NCI-H2029 treated with DMSO at 0.1 percent for 48 hours (cell line): Measurements from ENCODE around the gene CCDC177.

Experiments
- DNase-seq: peaks from one replicate; lab custom pipeline; 2025; lab: John Stamatoyannopoulos, UW

CCDC177 gene

DNA sequence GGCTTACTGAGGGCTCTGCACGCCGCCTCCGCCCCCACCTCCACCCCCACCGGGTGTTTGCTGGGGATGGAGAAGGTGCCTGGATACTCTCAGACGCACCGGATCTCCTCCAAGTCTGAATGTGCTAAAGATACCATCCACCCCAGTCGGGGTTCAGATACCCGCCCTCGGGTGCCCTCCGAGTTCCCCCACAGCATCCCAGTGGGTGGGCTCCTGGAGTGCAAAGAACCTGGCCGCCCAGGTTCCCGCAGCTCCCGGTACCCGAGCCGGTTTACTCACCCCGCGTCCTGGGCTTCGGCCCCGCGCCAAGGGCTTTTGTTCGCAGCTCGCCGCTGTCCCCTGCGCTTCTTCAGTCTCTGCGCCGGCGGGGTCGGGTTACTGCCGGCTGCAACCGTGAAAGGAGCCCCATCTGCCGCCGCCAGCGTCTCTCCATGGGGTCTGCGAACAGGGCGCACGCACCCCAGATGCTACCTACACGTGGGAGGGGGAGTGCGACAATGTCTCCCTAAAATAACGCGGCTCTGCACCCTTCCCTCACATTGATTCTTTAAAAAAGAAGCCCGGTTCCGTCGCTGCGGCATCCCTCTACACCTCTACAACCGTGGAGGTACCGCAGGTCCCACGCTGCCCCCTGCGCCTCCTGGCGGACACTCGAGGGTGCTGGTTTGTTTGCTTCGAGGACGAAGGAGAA, at the start of gene CCDC177:
Gene CCDC177 (minus strand): TSS at position 609 of the 691 bp plus-strand sequence. CDS start 1,249 bp downstream, outside the sequence.
- peak; percentile 23 for DNase-seq

DNA sequence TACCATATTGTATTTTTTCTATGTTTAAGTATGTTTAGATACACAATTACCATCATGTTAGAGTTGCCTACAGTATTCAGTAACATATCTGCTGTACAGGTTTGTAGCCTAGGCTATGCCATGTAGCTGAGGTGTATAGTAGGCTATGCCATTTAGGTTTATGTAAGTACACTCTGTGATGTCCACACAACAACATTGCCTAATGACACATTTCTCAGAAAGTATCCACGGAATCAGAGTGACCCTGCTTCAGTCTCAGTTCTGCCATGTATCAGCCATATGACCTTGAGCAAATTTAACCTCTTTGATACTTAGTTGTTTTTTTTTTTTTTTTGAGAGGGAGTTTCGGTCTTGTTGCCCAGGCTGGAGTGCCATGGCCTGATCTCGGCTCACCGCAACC, 49.5 kb upstream of the CCDC177 start:
- no peak for DNase-seq

DNA sequence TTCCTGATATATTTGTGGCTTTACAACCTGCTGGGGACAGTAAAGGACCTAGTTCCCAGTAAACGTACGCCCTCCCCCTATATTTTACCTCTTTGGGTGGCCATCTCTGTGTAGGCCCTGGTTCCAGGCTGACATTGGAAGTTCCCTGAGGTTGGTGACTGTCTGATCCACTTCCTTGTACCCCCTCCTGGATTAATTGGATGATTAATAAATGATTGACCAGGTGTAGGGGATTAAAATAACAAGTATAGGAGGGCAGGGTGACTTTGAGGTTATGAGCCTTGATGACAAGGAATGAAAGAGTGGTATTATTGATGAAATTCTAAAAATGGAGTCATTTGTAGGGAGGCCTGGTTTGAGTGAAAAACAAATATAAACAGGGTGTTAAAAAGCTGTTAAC, 46.3 kb upstream of the CCDC177 start:
- DNase-seq, result no peak

DNA sequence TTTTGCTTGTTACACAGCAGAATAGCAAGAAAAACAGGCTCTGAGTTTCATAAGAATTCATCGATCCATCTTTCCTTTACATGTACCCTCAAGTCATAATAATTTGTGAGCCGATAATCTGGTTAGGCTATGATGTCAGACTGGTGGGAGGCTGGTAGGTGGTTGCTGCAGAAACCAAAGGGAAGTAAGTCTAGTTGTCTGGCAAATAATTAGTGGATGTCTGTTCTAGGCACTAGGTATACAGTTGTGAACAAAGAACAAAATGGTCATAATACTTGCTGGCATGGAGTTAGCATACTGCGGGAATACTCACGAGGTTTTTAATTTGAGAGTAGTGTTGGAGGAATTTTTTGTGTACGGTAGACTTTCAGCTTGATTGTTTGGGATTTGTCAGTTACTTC, 45.5 kb upstream of the CCDC177 start:
- DNase-seq, result no peak

DNA sequence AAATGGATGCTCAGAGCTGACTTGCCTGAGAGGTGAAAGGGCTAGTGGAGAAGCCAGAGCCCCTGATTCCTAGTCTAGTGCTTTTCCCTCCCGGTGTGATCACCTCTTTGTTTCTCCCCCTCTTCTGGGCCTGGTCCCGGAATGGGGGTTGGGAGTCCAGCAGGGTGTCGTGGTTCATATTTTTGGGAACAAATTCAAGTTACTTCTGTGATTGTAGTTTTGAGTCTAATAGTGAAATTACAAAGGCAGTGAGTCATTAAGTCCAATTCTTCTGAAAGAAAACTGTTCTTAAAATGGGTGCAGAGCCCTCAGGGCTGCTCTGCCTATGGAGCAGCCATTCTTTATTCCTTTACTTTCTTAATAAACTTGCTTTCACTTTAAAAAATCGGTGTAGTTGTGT, 44.3 kb upstream of the CCDC177 start:
- no peak for DNase-seq

DNA sequence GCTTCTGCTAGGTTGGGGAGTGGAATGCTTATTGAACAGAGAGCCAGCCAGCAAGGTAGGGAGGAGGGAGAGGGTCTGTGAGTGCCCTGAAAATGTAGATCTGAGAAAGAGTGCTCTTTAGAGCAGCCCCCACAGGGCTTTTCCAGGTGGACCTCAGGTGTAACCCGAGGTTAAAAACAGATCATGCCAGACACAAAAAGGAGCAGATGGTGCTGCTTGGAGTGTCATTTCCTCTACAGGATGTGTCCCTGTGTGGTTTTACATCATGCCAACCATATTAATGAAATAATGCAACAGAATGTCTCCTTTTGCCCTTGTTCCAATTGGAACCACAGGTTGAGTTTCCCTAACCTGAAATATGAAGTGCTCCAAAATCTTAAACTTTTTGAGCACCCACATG, 43.1 kb upstream of the CCDC177 start:
- DNase-seq, result no peak

DNA sequence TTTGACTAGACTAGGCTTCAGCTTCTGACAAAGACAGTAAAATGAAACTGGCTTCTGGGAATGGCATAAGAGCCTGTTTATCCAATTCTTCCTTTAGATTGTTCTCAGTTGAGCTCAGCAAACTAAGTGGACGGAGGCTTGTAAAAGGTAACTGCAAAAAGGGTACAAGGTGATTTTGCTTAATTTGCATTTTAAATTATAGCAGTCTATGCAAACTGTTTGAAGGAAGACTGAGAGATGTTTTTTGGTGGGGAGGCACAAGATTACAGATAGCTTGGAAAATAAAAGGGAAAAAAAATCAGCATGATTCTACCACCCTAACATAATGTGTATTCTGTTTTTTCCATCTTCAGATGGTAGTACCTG, 41.7 kb upstream of the CCDC177 start:
- no peak for DNase-seq

DNA sequence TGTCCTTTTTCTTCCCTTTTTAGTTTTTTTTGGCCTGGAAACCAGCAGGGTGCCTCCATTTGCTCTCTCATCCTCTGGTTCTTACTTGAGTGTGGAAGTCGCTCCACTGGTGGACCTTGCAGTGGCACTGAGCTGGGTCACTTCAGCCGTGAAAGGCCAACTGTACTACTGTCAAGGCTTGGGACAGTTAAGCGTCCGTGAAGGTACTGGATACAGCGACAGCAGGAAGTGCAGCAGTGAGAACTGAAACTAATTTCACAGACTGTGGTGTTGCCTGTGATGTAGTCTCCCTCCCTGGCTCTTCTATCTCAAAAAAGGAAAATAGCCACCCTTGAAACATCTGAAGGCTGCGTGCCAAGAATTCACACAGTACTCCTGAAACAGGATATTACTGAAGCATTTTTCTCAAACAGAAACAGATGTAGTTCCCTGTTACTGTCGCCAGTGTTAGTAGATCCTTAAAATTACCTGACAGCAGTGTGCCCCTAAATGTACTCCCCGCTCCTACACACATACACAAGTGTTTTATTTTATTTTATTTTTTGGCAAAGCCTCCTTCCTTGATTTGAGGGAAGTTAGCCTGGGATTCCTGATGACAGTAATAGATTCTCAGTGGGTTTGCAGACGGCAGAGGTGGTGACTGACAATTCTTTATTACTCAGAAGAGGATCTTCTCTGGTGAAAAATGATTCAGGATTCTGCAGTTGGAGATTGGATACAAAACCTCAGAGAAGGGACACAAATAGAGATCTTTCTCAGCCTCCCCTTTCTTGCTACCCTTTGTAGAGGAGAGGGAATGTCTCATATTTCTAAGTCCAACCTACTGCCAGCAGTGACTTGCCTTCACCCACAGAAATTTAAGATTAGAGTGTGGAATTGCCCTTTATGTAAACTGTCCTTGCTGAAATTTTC, 41.1 kb upstream of the CCDC177 start:
- DNase-seq, result peak; percentile 52

DNA sequence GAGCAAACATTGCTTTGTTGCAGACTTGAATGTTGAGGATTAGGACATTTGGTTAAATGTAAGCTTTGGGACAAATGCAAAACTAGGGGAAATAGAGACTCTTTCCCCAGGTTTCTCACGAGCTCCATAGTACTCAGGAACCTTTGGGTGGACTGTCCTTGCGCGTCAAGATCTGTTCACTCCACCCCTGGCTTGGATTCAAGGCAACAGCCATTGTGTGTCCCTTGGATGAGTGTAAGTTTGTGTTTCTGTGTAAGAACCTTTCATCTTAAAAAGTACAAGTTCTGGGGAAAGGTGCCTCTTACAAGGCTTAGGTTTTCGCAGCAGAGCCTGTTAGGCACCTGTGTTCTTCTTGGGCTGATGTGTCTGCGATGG, 40.4 kb upstream of the CCDC177 start:
- no peak for DNase-seq

DNA sequence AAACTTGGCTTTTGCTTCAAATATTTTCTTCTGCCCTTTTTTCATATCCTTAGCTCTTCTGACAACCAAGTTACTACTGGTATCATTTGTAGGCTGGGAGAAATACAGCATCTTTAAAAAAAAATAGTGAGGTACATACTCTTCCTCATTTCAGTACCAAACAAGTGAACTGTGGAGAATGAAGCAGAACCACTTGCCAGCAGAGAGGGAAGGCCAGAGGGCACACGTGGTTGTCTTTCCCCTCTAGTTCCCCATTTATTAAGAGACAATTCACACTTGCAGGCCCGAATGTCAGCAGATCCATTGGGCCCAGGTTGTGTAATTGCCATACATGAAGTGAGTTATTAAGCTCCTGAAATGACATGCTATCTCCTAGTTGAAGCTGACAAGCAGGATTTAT, 39.9 kb upstream of the CCDC177 start:
- DNase-seq, result no peak

DNA sequence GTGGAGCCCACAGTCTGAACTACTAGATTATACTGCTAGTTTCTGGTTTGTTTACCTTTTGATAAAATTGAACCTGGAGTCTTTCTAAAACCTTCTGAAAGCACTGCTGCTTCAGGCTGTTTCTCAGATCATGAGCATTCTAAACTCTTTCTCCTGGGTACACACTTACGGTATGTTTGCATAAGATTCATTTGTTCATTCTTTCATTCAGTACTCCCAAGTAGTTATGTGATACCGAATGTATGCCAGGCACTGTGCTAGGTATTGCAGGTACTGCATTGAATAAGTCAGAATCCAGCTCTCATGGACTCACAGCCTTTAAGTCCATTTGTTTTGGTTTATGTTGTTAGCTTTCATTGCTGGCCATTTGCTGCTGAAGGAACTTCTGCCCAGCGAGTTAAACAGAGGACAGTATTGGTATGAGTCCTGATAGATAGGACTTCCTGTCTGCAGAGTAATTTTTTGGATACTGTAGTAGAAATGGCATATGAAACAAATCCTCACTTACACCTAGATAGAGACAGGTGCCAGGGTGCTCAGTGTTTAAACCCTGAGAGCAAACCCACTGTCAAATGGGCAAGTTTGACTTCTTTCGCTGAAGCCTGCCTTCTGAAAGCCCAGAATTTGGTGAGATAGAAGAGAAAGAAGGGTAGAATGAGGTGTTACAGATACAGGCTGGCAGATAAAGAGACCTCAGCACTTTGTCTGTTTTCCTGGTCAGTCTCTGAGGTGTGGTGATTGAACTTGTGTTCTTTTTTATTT, 38.8 kb upstream of the CCDC177 start:
- no peak for DNase-seq

DNA sequence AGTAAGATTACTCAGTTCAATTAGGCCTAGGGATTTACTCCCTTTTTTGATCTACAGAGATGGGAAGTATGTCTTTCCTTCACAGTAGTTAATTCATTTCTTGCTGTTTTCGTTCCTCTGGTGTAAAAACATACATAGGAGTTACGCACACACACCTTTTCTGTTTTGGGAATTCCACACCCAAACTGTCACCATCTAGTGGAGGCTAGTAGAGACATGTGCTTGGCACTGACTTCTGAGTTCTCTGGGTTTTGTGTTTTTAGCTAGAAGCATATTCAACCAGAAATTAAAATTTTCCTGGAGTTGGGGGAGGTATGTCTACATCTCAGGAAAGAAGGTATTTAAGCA, 38.1 kb upstream of the CCDC177 start:
- DNase-seq, result no peak

DNA sequence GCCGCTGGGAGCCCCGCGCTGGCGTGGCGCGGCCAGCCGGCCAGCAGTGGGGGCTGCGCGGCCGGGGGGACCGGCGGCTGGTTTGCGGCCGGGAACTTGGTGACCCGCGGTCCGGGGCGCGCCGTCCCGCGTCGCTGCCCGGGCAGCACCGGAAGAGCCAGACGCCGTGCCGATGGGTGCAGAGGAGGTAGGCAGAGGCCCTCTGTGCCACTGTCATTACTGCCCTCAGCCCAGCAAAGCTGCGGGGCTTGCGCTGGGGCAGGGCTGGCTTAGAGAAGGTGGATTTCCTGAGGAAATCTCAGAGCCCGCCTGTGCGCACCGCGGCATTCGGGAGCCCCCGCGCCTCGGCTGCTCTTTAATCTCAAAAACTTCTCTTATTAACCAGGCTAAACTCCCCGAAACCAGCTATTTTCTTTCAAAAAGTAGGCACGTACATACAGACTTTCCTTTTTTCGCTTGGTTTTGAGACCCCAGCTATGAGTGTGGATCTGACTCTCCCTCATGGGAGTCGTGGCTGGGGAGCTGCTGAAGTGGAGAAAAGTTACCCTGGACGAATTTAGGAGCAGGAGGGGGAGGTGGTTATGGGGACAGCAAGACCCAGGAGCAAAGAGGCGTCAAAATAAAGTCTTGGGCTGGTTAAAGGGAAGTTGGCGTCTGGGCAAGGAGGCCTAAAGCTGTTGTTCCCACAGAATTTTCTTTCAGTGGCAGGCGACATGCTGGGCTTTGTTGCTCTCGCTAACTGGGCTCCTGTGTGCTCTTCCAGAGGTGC, 37.5 kb upstream of the CCDC177 start:
- DNase-seq, result no peak

DNA sequence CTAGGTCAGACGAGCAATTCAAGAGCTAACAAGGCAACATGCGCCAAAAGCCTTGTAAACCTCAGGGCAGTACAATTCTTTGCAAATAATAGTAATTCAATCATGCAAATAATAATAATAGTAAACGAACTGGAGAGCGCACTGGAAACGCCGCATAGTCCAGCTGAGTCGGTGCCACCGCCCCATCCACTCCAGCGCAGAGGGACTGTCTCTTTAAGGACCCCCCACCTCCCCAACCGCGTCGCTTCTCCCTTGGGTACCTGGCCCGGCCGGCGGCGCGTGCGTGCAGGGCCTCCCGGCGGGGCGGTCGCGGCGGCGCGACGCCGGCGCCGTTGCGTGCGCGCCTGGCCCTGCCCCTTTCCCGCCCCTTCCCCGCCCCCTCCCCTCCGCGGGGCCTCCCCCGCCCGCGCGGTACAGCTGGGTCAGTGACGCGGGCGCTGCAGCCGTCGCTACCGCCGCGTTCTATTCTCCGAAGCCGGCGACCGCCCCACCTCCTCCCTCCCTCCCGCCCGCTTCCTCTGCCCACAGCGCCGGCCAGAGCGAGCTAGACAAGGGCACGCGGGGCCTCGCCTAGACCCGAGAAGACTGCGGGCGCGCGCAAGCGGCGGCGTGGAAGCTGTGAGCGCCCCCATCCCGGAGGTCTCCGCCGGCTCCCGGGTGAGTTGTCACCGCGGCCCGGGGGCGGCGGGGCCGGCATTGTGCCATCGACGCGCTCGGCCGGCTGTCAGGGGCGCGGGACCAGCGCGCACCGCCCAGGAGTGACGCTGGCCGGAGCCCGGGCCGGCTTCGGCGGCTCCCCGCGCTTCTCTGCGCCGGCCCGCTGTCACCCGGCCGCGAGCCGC, 36.7 kb upstream of the CCDC177 start, which contains the start of gene SUSD6:
Gene SUSD6 (plus strand): TSS at position 425 of the 842 bp plus-strand sequence. CDS start 46,997 bp downstream, outside the sequence.
- peak; percentile 27 for DNase-seq

DNA sequence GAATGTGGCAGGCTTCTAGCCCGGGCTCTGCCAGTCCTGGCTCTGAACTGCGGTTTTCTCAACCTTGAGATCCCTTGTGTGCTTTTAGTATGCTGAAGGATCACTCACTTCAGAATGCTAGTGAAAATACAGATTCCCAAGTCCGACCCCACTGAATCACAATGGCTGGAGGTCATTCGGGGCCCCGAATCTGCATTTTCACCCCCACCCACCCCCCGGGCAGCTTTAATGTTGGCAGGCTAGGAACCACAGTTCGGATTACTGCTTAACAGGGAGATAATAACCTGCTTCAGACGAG, 36.2 kb upstream of the CCDC177 start:
- DNase-seq, result no peak

DNA sequence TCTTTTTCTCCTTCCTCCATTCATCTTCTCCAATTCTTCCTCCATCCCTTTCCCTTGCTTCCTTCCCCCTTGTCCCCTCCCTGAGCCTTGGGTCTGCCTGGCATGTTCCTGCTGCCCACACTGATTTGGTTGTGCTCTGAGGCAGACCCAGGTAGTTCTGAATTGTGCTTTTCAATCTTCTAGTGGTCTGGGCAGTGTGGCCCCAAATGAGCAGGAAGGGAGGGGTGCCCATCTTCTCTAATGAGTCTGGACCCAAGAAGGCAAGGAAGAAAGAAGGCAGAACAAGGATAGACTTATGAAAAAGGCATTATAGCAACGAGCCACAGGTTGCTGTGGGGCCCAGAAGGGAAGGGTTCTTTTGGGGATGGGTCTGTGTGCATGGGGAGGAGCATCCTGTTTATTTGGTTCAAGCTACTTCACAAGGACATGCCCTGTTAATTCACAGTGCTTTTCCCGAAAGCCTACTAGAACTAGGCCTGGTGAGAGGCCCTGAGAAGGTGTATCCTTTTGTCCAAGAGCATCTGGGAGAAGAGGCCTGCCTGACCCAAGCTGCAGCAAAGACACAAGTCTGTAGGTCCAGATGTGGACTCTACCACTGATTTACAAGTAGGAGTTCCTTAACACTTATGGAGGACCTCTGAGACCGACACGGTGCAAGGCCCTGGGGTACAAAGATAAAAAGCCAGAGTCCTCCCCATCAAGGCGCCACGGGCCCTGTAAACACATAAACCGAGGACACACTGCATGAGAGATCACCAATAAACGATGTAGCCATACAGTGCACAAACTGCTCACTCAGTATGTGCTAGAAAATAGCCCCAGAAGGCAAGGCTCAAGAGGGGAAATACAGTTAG, 35.6 kb upstream of the CCDC177 start:
- no peak for DNase-seq

DNA sequence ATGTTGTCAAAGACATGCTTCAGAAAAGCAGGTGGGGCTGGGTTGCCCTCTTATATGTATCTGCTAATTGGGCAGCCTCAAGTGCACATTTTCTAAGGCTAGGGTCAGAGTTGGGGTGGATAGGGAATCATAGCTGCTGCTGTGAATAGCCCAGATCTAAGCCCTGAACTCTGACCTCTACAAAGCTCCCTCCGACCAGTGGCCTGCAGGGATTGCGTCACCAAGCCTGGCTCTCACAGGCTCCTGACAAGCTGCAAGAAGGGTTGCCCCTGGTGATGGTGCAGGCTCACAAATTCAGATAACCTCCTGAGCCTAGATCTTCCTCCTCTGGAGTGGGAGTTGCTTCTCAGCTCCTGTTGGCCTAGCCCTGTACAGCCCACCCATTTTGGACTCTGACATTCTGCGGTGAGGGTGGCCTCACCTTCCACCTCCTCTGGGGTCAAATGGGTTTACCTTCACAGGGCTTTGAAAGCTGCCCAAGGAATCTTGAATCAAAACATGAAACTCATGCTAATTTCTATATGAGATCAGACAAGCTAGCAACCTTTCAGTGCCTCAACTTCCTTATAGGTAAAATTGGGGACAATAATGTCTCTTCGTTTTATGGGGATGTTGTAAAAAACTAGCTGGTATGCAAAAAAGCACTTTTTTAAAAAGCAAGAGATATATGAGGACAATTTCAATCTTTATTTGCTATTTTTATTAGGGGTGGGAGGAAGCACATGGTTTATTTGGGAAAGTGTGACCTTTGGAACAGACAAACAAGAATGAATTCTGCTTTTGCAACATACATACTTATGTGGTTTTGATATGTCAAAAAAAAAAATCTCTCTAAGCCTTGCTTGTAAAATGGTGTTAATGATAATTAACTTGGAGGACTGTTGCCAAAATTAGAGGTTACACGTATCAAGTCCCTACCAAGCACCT, 31.9 kb upstream of the CCDC177 start:
- no peak for DNase-seq

DNA sequence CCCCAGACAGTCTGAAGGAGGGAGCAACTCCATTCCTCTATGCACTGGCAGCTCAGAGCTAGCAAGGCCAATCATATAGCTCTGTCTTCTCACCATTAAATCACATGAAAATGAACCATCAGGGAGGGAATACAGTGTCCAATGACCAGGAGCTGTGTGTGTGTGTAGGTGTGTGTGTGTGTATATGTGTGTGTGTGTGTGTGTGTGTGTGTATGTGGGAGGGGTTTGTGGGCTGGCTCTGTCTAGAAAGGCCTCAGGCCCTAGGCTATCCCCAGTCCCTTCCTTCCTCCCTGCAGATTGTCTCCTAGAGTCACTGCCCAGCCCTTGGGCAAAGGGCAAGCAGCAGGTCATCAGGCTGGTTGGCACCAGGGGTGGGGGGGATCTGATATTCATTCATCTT, 31.1 kb upstream of the CCDC177 start:
- no peak for DNase-seq

DNA sequence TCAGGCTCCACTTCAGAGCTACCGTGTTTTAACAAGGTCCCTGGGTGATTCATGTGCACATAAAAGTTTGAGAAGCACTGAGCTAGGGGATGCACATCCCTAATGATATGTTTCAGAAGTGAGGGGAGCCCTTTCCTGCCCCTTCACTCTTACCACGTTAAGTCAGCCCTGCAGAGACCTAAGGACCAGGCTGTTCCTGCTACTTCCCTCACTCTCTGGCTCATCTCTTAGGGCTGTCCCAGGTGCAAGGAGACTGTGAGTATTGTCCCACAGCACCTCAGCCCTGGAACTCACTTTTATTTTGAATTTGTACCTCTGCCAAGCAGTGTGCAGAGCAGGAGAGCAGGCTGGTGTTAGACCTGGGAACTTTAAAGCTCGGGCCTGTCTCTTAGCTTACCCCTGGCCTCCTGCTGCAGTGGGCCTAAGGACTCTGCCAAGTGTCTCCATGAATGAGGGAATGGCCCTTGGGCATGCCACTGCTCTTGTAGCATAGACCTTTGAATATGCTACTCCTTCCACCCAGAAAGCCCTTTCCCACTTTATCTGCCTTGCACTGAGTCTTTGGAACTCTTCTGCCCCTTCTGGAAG, 25.7 kb upstream of the CCDC177 start:
- no peak for DNase-seq
